AG08396 (cell line): ENCODE measurements around the gene BCAP29.

ENCODE experiments used
- DNase-seq: peaks from one replicate; pipeline ENCODE4 v3.0.0; 2012; ENCODE audit warnings: low spot score, mixed read lengths

BCAP29 gene

DNA sequence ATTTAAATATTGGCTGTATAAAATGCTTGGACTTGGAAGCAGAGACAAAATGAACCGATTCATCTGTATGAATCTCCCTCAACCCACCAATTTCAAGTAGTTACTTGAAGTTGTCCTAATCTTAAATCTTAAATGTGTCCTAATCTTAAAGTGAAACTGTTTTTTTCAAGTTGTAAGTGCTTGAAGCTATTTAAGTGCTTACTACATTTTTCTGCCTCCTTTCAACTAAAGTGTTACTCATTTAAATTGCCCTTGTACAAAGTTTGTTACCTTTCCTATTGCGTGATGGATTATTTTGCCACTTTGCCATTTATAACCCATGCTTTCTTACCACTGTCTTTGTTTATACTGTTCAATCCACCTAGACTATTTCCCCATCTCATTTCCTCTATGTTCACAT lies 2.8 kb downstream of the BCAP29 start:
- no peak for DNase-seq

GRCh38 chr7:107584716-107585115 lies 4.7 kb downstream of the BCAP29 start:
- no peak for DNase-seq

GRCh38 chr7:107588529-107589130 lies 8.6 kb downstream of the BCAP29 start:
- no peak for DNase-seq

GRCh38 chr7:107591421-107591820 lies 11.4 kb downstream of the BCAP29 start:
- no peak for DNase-seq

DNA sequence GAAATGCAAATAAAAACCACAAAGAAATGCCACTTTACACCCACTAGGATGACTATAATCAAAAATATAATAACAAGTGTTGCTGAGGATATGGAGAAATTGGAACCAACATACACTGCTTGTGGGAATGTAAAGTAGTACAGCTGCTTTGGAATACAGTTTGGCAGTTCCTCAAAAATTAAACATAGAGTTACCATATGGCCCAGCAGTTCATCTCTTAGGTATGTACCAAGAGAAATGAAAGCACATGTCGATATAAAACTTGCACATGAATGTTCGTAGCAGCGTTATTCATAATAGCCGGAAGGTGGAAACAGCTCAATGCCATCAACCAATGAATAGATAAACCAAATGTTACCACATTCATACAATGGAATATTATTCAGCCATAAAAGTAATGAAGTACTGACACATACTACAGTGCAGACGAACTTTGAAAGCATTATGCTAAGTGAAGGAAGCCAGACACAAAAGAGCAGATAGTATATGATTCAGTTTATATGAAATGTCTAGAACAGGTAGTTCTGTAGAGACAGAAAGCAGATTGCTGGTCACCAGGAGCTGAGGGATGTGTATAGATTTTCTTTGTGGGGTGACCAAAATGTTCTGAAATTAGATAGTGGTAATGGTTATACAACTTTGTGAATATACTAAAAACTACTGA lies 12.4 kb downstream of the BCAP29 start:
- no peak for DNase-seq

DNA sequence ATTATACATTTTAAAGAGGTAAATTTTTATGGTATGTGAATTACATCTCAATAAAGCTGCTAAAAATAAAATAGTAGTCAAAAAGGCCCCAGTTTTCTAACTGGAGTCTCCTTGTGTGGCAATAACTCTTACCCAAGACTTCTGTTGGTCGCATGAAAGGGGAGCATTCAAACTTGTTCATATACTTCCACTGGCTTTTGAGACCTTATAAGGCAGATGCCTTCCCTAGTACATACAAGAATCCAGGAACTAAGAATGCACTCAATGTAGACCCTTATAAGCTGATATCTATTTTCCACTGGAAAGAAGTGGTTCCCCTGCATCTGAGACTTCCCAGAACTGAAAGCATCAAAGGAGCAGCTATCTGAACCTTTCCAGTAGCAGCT lies 13.0 kb downstream of the BCAP29 start:
- DNase-seq, result no peak

- peak; percentile 52 for DNase-seq
These were observed 15.1 kb downstream of the BCAP29 start for GRCh38 chr7:107594961-107595737.

DNA sequence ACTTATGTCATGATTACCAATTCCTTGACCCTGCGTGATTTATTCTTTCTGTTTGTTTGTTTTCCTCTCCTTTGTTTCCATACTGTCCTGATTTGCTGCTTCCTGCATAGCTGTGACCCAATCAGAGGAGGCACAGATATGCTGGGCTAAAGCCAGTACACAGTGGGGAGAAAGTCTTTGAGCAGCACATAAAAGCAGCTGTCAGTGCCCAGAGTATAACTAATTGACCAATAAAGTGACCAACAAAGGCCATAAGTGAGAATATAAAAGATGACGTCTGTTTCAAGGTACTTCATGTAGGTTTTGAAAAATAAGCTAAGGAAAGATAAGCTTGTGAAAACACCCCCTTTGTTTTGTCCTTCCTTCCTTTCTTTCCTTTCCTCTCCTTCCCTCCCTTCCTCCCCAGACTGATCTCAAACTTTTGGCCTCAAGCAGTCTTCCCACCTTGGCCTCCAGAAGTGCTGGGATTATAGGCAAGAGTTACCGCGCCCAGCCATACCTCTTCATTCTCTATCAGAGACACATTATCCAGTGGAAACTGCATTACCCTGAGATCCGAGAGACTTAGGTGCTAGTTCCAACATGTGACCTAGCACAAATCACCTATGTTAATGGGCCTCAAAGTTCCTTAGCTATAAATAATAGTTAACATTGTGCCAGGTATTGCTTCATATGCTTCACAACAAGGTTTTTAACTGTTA lies 17.0 kb downstream of the BCAP29 start:
- DNase-seq, result no peak

- no peak for DNase-seq
These were observed 17.5 kb downstream of the BCAP29 start for GRCh38 chr7:107597582-107597916.

DNA sequence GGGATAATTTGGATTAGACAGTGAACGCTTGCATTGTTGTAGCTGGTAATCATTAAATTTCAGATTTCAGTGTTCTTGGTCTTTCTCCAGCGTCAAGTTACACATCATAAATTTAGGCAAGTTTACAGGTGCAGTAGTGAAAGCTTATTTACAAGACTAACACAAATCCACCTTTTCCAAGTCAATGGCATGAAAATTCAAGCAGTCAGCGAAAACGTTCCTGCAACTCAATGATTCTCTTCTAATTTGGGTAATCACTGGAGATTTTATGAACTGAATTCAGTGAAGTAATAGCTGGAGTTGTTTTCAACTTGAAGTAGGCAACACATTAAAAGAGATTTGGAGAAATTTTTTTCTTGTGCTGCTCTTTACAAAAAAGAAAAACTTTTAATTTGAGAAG lies 17.9 kb downstream of the BCAP29 start:
- DNase-seq, result no peak

GRCh38 chr7:107599262-107599661 lies 19.2 kb downstream of the BCAP29 start:
- DNase-seq, result no peak

DNA sequence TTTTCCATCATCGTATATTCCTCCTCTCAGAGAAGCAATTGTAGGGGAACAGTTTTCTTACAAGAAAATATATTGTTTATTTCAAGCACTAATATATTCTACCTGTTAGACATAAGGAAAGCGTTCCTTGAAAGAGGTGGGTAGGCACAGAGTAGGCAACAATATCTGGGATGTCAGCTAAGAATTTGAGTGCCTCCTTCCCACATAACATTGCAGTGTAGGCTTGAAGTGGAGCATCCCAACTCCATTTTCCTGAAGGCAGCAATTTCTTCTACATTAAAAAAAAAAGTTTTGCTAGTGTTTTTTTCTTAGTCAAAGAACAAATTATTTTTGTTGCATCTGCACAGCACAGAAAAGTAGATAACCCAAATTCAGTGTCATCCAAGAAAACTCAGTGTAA lies 20.8 kb downstream of the BCAP29 start:
- DNase-seq, result no peak

GRCh38 chr7:107605218-107605815 lies 25.3 kb downstream of the BCAP29 start:
- no peak for DNase-seq

DNA sequence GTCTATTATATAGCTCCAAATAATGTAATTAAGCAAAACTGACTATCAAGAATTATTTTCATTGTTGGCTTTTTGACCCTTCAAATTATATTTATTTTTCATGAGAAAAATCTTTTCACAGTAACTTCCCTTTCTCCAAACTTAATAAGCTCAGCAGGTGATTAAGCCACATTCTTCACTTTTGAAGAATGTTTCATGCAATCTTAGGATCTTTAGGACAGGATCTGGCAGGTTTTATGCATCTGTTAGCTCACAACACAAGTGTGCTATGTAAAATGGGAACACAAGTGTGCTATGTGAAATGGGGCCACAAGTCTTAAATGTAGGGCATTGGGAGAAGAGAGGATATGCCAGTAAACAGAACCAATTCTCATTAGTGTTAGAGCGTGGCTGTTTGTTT lies 26.3 kb downstream of the BCAP29 start:
- no peak for DNase-seq

DNA sequence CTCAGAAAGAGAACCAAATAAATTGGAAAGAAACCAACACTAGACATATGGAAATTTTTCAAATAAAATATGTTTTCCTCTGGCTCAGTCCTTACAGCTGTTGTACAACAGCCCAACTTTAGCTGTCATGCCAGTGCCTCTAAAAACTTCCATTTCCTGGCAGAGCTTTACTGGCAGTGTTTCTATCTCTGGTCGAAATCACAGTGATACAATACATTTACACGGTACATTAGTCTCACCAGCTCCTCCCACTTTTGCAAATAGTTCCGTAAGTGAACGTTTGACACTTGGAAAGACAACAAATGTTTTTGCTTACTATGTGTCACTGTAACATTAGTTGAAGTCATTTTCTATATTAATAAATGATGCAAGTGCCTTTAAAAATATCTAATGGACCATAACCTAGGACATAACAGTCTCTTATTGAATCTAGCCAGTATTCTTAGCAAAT lies 29.8 kb downstream of the BCAP29 start:
- DNase-seq, result no peak

DNA sequence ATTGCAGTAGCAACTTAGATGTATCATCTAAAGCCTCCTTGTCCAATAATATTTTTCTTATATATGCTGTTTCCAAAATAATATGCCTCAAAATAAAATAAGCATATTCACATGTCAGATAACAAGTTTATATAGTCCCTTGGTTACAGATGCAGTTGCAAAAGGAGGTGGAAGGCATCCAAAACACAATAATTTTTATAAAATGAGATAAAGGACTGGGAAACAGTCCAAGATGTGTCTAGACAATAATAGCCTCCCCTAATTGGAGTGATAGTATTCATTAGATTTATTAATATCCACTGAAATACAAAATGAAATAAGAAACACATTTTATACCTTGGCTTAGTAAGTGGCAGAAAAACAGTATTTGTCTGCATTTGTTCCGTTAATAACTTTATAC lies 30.3 kb downstream of the BCAP29 start:
- no peak for DNase-seq

GRCh38 chr7:107613439-107613838 lies 33.4 kb downstream of the BCAP29 start:
- no peak for DNase-seq

- DNase-seq, result no peak
These were observed 33.9 kb downstream of the BCAP29 start for GRCh38 chr7:107613948-107614347.

DNA sequence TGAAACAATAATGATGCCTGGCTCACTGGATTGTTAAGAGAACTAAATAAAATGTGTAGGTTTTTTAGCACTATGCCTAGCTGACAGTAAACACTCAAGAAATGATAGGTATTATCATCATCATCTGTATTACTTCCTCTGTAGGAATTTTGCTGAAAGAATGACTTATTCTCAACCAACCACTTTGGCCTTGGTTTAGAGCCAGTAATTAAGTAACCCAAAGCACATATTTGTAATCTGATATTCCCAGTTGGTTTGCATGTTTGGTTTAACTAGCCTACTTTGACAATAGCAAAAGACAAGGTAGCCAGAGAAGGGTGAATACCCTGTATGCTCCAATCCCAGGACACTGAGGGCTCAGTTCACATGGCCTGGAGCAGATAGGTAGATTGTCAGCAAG lies 34.4 kb downstream of the BCAP29 start:
- DNase-seq, result peak; percentile 44

GRCh38 chr7:107615910-107616680 lies 36.0 kb downstream of the BCAP29 start:
- DNase-seq, result no peak

DNA sequence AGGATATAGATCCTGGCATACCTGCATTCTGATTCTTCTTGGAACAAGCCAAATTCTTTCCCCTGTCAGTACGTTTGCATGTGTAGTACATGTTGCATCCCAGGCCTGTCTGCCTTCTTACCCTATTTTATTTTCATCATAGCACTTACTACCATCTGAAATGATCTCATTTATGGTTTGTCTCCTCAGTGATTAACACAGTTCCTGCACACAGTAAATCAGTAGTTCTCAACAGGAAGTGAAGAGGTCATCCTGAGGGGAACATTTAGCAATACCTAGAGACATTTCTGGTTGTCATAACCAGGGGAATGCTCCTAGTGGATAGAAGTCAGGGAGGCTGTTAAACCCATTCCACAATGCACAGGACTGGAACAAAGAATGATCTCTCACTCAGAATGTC lies 42.4 kb downstream of the BCAP29 start:
- DNase-seq, result peak; percentile 22

DNA sequence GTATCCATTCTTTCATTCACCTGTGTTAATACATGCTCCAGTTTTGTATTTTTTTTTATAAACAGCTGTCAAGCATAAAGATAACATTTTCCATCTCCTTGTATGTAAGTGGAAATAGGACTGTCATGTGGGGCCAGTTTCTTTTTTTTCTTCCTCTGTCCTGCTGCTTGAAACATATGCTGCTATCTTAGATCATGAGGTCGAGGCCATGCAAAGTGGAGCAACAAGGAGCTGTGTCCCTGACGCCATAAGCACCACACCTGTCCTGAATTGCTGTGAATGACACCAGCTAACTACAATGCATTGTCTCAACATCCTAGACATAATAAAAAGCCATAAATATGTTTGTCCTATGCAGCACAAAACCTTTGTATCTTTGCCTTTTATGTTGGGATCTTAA lies 42.8 kb downstream of the BCAP29 start:
- DNase-seq, result no peak
